Vagina (tissue), 2 donors: ENCODE results near the gene ANXA11. TPM values are rescaled to one million over a fixed set of nuclear protein-coding genes. Genes with fewer than 3 reads are reported as not detected.

Experiments used
- DNase-seq, 2 donors: peaks; one replicate each; pipeline ENCODE4 v3.0.0-alpha.2; 2017; ENCODE audit errors: extremely low spot score in 2 of 2
- H3K27ac ChIP-seq: fragments of 200-600 bp; sonication (generic); one replicate; pipeline ENCODE4 v1.5.1; 2019
- H3K27me3 ChIP-seq: fragments of 200-600 bp; sonication (generic); one replicate; pipeline ENCODE4 v1.5.1; 2019
- H3K36me3 ChIP-seq, 2 donors: fragments of 200-600 bp; sonication (generic); one replicate each; pipeline ENCODE4 v1.5.1; 2017 to 2019
- H3K4me1 ChIP-seq: fragments of 200-600 bp; sonication (generic); one replicate; pipeline ENCODE4 v1.5.1; 2019
- H3K4me3 ChIP-seq, 2 donors: fragments of 200-600 bp; sonication (generic); 1 replicate in 1 of 2; 2 replicates in 1 of 2; pipeline ENCODE4 v1.5.1; 2016 to 2019
- H3K9me3 ChIP-seq: fragments of 200-600 bp; sonication (generic); one replicate; pipeline ENCODE4 v1.5.1; 2019
- CTCF ChIP-seq, 3 experiments: fragments of 450-650 bp in 2 of 3; fragments of 200-600 bp in 1 of 3; sonication (generic) in 1 of 3; IDR thresholded peaks; one replicate each; pipeline ENCODE4 v1.5.1; 2017 to 2019; ENCODE audit warnings: antibody characterized with exemption in 3 of 3, mild to moderate bottlenecking in 2 of 3, moderate library complexity in 2 of 3
- POLR2A ChIP-seq, 2 donors: fragments of 450-650 bp; IDR thresholded peaks; one replicate each; pipeline ENCODE4 v1.6.1; 2017; ENCODE audit warnings: antibody characterized with exemption in 2 of 2, mild to moderate bottlenecking in 2 of 2, moderate library complexity in 2 of 2
- POLR2AphosphoS5 ChIP-seq, 2 donors: sonication (generic); formaldehyde crosslinking; IDR thresholded peaks; one replicate each; pipeline ENCODE4 v1.9.0; 2017; ENCODE audit warnings: antibody characterized with exemption in 2 of 2, mild to moderate bottlenecking in 2 of 2, low read depth in 1 of 2; ENCODE audit not compliant: insufficient read depth in 1 of 2
- intact Hi-C: fragments of 100-400 bp; cut with DNase I; formaldehyde crosslinking; loops from one replicate; pipeline ENCODE4 v1.15.1; 2023
- total RNA-seq: library from RNA; depleted of rRNA; stranded (reverse); fragments of >200 nt; gene quantifications from one replicate; pipeline ENCODE4 v1.2.3, GENCODE V29; 2016

ANXA11 gene
- total RNA-seq, 1 donor from 2014 or later: 101 TPM

GRCh38 chr10:80185578-80186299, 19.6 kb downstream of the ANXA11 start:
- H3K4me1 ChIP-seq: peaks cover 81% of the 10 kb centered on the region
- no peak overlapping the region for H3K4me3 ChIP-seq
- DNase-seq: no peak
- H3K27ac ChIP-seq: no peak overlapping the region
- no peak for TF ChIP-seq POLR2A (IDR thresholded peaks at IDR 0.05)
- no peak for TF ChIP-seq CTCF (IDR thresholded peaks at IDR 0.05)
- TF ChIP-seq POLR2AphosphoS5 (IDR thresholded peaks at IDR 0.05; ENCODE audit: insufficient read depth in 1 of 2, low read depth in 1 of 2): no peak
- intact Hi-C loops: no loop called here
- no peaks in the 10 kb centered on the region for H3K27me3 ChIP-seq
- H3K9me3 ChIP-seq: no peaks in the 10 kb centered on the region
- peaks cover 0 to 4% of the 10 kb centered on the region in 2 donors for H3K36me3 ChIP-seq

- Histone ChIP-seq H3K27me3 (no peaks in the 10 kb centered on the region), H3K9me3 (no peaks in the 10 kb centered on the region), H3K36me3 (peaks cover 0 to 4% of the 10 kb centered on the region in 2 donors), H3K4me3 (no peak overlapping the region), H3K4me1 (peaks cover 73% of the 10 kb centered on the region), H3K27ac (no peak overlapping the region)
- DNase-seq: no peak
- intact Hi-C loops: no loop called here
- TF ChIP-seq POLR2A (IDR thresholded peaks at IDR 0.05) (no peak), CTCF (IDR thresholded peaks at IDR 0.05) (no peak), POLR2AphosphoS5 (IDR thresholded peaks at IDR 0.05; ENCODE audit: insufficient read depth in 1 of 2, low read depth in 1 of 2) (no peak)
These were observed 21.0 kb downstream of the ANXA11 start for GRCh38 chr10:80184291-80184690.

- Histone ChIP-seq H3K9me3 (no peaks in the 10 kb centered on the region), H3K36me3 (peaks cover 0 to 4% of the 10 kb centered on the region in 2 donors), H3K27ac (no peak overlapping the region), H3K4me3 (no peak overlapping the region), H3K4me1 (peaks cover 73% of the 10 kb centered on the region), H3K27me3 (no peaks in the 10 kb centered on the region)
- no peak for TF ChIP-seq POLR2AphosphoS5 (IDR thresholded peaks at IDR 0.05; ENCODE audit: insufficient read depth in 1 of 2, low read depth in 1 of 2)
- no peak for TF ChIP-seq CTCF (IDR thresholded peaks at IDR 0.05)
- no peak for TF ChIP-seq POLR2A (IDR thresholded peaks at IDR 0.05)
- intact Hi-C loops: no loop called here
- no peak for DNase-seq
These were observed 21.9 kb downstream of the ANXA11 start for GRCh38 chr10:80183436-80183835.

- H3K27ac ChIP-seq: no peak overlapping the region
- TF ChIP-seq POLR2A (IDR thresholded peaks at IDR 0.05): no peak
- TF ChIP-seq POLR2AphosphoS5 (IDR thresholded peaks at IDR 0.05; ENCODE audit: insufficient read depth in 1 of 2, low read depth in 1 of 2): no peak
- no peak for TF ChIP-seq CTCF (IDR thresholded peaks at IDR 0.05)
- peaks cover 0 to 4% of the 10 kb centered on the region in 2 donors for H3K36me3 ChIP-seq
- peaks cover 73% of the 10 kb centered on the region for H3K4me1 ChIP-seq
- no peaks in the 10 kb centered on the region for H3K9me3 ChIP-seq
- no peak overlapping the region for H3K4me3 ChIP-seq
- H3K27me3 ChIP-seq: no peaks in the 10 kb centered on the region
- DNase-seq: no peak
- intact Hi-C loops: no loop called here
These were observed 22.4 kb downstream of the ANXA11 start for GRCh38 chr10:80182986-80183385.
